GM12878 (cell line): Measurements from ENCODE around the gene LHB. TPM values are rescaled to one million over a fixed set of nuclear protein-coding genes. Genes with fewer than 3 reads are reported as not detected.

Source experiments
- ATAC-seq: fragments of 200-7000 bp; cut with Tn5 transposase; 3 replicates; pipeline ENCODE4 v1.9.1; 2020; ENCODE audit warnings: mild to moderate bottlenecking, moderate library complexity
- BruUV-seq: library from RNA; stranded (reverse); fragments of 400-500 nt; replicated peaks from 2 replicates; lab custom pipeline; 2021; lab: Mats Ljungman, UMichigan
- CTCF ChIA-PET: fragments of 300-600 bp; sonication (Branson Sonifier 250); formaldehyde crosslinking; extraction: SDS; loops from one replicate; lab custom pipeline; 2021; ENCODE audit warnings: inconsistent platforms; lab: Yijun Ruan, JAX
- POLR2A ChIA-PET: fragments of 350-600 bp; formaldehyde crosslinking; extraction: SDS; loops from one replicate; lab custom pipeline; 2021; ENCODE audit warnings: inconsistent platforms; lab: Charles Lee
- RAD21 ChIA-PET: fragments of 300-600 bp; sonication (Branson Sonifier 250); formaldehyde crosslinking; loops from one replicate; lab custom pipeline; 2023; ENCODE audit warnings: antibody characterized with exemption; ENCODE audit not compliant: unreplicated experiment; lab: Charles Lee
- SMC1A ChIA-PET: fragments of 300-600 bp; sonication (Branson Sonifier 250); formaldehyde crosslinking; loops from one replicate; lab custom pipeline; 2023; ENCODE audit not compliant: unreplicated experiment, uncharacterized antibody; lab: Charles Lee
- DNase-seq: peaks from one replicate; pipeline ENCODE4 v3.0.0-alpha.2; 2011; ENCODE audit warnings: low read depth, low spot score
- FAIRE-seq: peaks from 3 replicates; lab custom pipeline; 2011; peaks lifted over from hg19 to GRCh38; lab: Jason Lieb, UNC
- H2AFZ ChIP-seq: 2 replicates; pipeline ENCODE4 v1.6.0; 2011; ENCODE audit warnings: low read depth, low read length, control low read depth; ENCODE audit not compliant: control insufficient read depth
- H3K27ac ChIP-seq: 2 replicates; pipeline ENCODE4 v1.5.1; 2011; ENCODE audit warnings: control low read depth; ENCODE audit not compliant: control insufficient read depth, insufficient read depth
- H3K27me3 ChIP-seq, 2 experiments: replicated peaks in 1 of 2; 2 replicates each; pipeline versions ENCODE4 v1.6.0 to v1.6.1; 2011; ENCODE audit warnings: low read length in 1 of 2; ENCODE audit not compliant: control insufficient read depth in 2 of 2, insufficient read depth in 2 of 2
- H3K36me3 ChIP-seq, 2 experiments: 2 replicates each; pipeline ENCODE4 v1.5.1; 2011; ENCODE audit warnings: low read length in 1 of 2; ENCODE audit not compliant: control insufficient read depth in 2 of 2, insufficient read depth in 2 of 2
- H3K4me1 ChIP-seq: 2 replicates; pipeline ENCODE4 v1.6.1; 2011; ENCODE audit warnings: mild to moderate bottlenecking, low read length, moderate library complexity, mixed read lengths; ENCODE audit not compliant: control insufficient read depth, insufficient read depth
- H3K4me2 ChIP-seq: 2 replicates; pipeline ENCODE4 v1.6.0; 2011; ENCODE audit warnings: control low read depth; ENCODE audit not compliant: control insufficient read depth, insufficient read depth
- H3K4me3 ChIP-seq: fragments of 200-600 bp; sonication (generic); 2 replicates; pipeline ENCODE4 v1.5.1; 2016
- H3K79me2 ChIP-seq: 2 replicates; pipeline ENCODE4 v1.6.0; 2011; ENCODE audit warnings: low read length; ENCODE audit not compliant: control insufficient read depth, insufficient read depth
- H3K9ac ChIP-seq: 2 replicates; pipeline ENCODE4 v1.8.0; 2011; ENCODE audit warnings: low read length, control low read depth, mixed read lengths; ENCODE audit not compliant: control insufficient read depth, insufficient read depth
- H3K9me3 ChIP-seq: replicated peaks from 3 replicates; pipeline ENCODE4 v1.5.1; 2011; ENCODE audit warnings: mild to moderate bottlenecking, low read length; ENCODE audit not compliant: control insufficient read depth, insufficient read depth
- H4K20me1 ChIP-seq: 2 replicates; pipeline ENCODE4 v1.6.0; 2011; ENCODE audit not compliant: control insufficient read depth, insufficient read depth
- BRCA1 ChIP-seq: IDR thresholded peaks from 2 replicates; pipeline ENCODE4 v1.6.1; 2011; ENCODE audit warnings: low read depth, low read length, improper control_type of control experiment
- EP300 ChIP-seq, 2 experiments: fragments of 150-350 bp in 1 of 2; IDR thresholded peaks; 2 replicates each; pipeline ENCODE4 v1.6.1; 2011 to 2012; ENCODE audit warnings: low read depth in 2 of 2, low read length in 2 of 2, borderline replicate concordance in 1 of 2, improper control_type of control experiment in 1 of 2, inconsistent platforms in 1 of 2; ENCODE audit not compliant: control insufficient read depth in 1 of 2
- KDM1A ChIP-seq: fragments of 200-600 bp; sonication (generic); IDR thresholded peaks from 2 replicates; pipeline ENCODE4 v1.6.1; 2016; ENCODE audit warnings: borderline replicate concordance
- MTA3 ChIP-seq: IDR thresholded peaks from 2 replicates; pipeline ENCODE4 v1.6.1; 2012; ENCODE audit warnings: low read length, inconsistent platforms, borderline replicate concordance
- NR2F1 ChIP-seq: fragments of 450-650 bp; conservative IDR thresholded peaks from 2 replicates; pipeline ENCODE4 v1.6.1; 2017; ENCODE audit warnings: mild to moderate bottlenecking
- ZNF217 ChIP-seq: fragments of 450-650 bp; IDR thresholded peaks from 2 replicates; pipeline ENCODE4 v1.6.1; 2017; ENCODE audit warnings: antibody characterized with exemption, mild to moderate bottlenecking
- WGBS: methylation state at CpG from one replicate; pipeline ENCODE4 v1.1.6; 2016; ENCODE audit warnings: low lambda C conversion rate; ENCODE audit not compliant: insufficient replicate concordance, insufficient coverage; ENCODE audit errors: missing lambda C conversion rate; 5-methylcytosine and 5-hydroxymethylcytosine counted together
- in situ Hi-C: fragments of 300-500 bp; cut with MboI; formaldehyde crosslinking; loops from 9 replicates; pipeline ENCODE4 v1.14.3; 2018; ENCODE audit warnings: mixed read lengths
- intact Hi-C: fragments of 100-400 bp; cut with micrococcal nuclease; formaldehyde crosslinking; loops from one replicate; pipeline ENCODE4 v1.14.2; 2022; ENCODE audit not compliant: unreplicated experiment
- polyA plus RNA-seq, 11 experiments: library from polyadenylated mRNA; depleted of rRNA in 4 of 11; unstranded in 6 of 11; stranded (reverse) in 5 of 11; fragments of >200 nt; fragmentation: Nextera tagmentation in 4 of 11; fragmentation: Illumina TruSeq in 1 of 11; extraction: Ambion mirVana in 4 of 11; extraction: Trizol in 1 of 11; gene quantifications; 1 replicate in 1 of 11; 2 replicates in 10 of 11; pipeline versions ENCODE4 v1.2.1 to v1.2.3, GENCODE V29; 2011 to 2016; ENCODE audit warnings: inconsistent platforms in 2 of 11, missing spikeins in 2 of 11, low read depth in 1 of 11
- total RNA-seq, 4 experiments: library from RNA; depleted of rRNA in 3 of 4; stranded (reverse); fragments of >200 nt in 3 of 4; fragmentation: Illumina TruSeq in 1 of 4; extraction: Trizol in 1 of 4; gene quantifications; 2 replicates each; pipeline versions ENCODE4 v1.2.1 to v1.2.3, GENCODE V29; 2013 to 2021

The LHB gene
- total and polyA plus RNA-seq, 10 of the 15 experiments (the other 5 are each of a cell fraction or from before 2014, with no cell fraction given): 0.20 to 0.72 (median 0.46) TPM; not detected in 5

DNA sequence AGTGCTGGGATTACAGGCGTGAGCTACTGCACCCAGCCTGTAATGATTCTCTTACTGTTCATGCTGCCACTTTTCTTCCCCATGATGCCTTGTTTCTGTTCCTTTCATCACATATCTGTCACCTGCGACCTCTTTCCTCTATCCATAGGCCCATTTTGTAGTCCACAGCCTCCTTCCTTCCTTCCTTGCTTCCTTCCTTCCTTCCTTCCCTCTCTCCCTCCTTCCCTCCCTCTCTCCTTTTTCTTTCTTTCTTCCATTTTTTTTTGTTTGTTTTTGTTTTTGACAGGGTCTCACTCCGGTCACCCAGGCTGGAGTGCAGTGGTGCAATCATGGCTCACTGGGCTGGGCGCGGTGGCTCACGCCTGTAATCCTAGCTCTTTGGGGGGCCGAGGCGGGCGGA lies 28.0 kb downstream of the LHB start:
- Histone ChIP-seq H4K20me1 (no peaks in the 10 kb centered on the region), H2AFZ (no peak overlapping the region), H3K36me3 (peaks cover 4 to 22% of the 10 kb centered on the region in 2 experiments; a peak in 3 of 4 replicates), H3K4me3 (no peak overlapping the region), H3K9me3 (no peaks in the 10 kb centered on the region), H3K27me3 (no peaks in the 10 kb centered on the region), H3K79me2 (peaks cover 30% of the 10 kb centered on the region), H3K27ac (no peak overlapping the region), H3K4me2 (no peak overlapping the region), H3K4me1 (peaks cover 3% of the 10 kb centered on the region), H3K9ac (no peak overlapping the region)
- ChIA-PET SMC1A (no interaction called here), CTCF (interaction anchor here (1.0 to 2.5 kb wide), 3 partner anchors 9 to 314 kb away, joined by 3 to 7 read pairs (median 3); no protein-coding TSS in a partner anchor), POLR2A (no interaction called here), RAD21 (interaction anchor here (0.7 kb wide), 1 partner anchor 207 kb away, joined by 3 read pairs; no protein-coding TSS in a partner anchor)
- intact Hi-C loops (no loop called here), in situ Hi-C loops (no loop called here)
- BruUV-seq: no TSS peak
- ATAC-seq (no peak), FAIRE-seq (no peak), DNase-seq (no peak)
- WGBS: 91% methylated on average over 9 of the region's 9 CpGs
- TF ChIP-seq MTA3 (no peak), KDM1A (no peak), NR2F1 (no peak)

DNA sequence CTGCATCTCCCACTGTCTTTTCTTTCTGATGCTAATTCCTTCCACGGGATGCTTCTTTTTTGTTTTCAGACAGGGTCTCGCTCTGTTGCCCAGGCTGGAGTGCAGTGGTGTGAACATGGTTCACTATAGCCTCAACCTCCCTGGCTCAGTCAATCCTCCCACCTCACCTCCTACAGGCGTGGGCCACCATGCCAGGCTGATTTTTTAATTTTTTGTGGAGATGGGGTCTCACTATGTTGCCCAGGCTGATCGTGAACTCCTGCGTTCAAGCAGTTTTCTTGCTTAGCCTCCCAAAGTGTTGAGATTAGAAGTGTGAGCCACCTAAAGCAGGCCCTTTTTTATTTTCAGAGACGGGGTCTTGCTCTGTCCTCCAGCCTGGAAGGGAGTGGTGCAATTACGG lies 28.6 kb downstream of the LHB start:
- 89% methylated on average over 7 of the region's 7 CpGs for WGBS
- DNase-seq (no peak), ATAC-seq (no peak), FAIRE-seq (no peak)
- ChIA-PET RAD21 (no interaction called here), CTCF (interaction anchor here (2.5 kb wide), 1 partner anchor 8 kb away, joined by 7 read pairs; no protein-coding TSS in a partner anchor), SMC1A (no interaction called here), POLR2A (no interaction called here)
- Histone ChIP-seq H3K9ac (no peak overlapping the region), H3K27me3 (no peaks in the 10 kb centered on the region), H3K27ac (no peak overlapping the region), H3K4me2 (no peak overlapping the region), H4K20me1 (no peaks in the 10 kb centered on the region), H3K4me1 (peaks cover 3% of the 10 kb centered on the region), H3K79me2 (peaks cover 28% of the 10 kb centered on the region), H2AFZ (no peak overlapping the region), H3K9me3 (no peaks in the 10 kb centered on the region), H3K36me3 (peaks cover 4 to 23% of the 10 kb centered on the region in 2 experiments; a peak in 3 of 4 replicates), H3K4me3 (no peak overlapping the region)
- intact Hi-C loops: no loop called here
- TF ChIP-seq ZNF217: no peak
- TF ChIP-seq EP300 (IDR thresholded peaks at IDR 0.05; ENCODE audit: borderline replicate concordance in 1 of 2, control insufficient read depth in 1 of 2, low read depth in 2 of 2, low read length in 2 of 2): no peak
- no peak for TF ChIP-seq BRCA1
- in situ Hi-C loops: no loop called here
- no TSS peak for BruUV-seq
